ENCODE measurements around the gene PNPLA6. TPM values are rescaled to one million over a fixed set of nuclear protein-coding genes. Genes with fewer than 3 reads are reported as not detected.

The PNPLA6 gene
- total RNA-seq, 2 experiments from 2014 or later: 62.0 to 70.9 TPM

DNA sequence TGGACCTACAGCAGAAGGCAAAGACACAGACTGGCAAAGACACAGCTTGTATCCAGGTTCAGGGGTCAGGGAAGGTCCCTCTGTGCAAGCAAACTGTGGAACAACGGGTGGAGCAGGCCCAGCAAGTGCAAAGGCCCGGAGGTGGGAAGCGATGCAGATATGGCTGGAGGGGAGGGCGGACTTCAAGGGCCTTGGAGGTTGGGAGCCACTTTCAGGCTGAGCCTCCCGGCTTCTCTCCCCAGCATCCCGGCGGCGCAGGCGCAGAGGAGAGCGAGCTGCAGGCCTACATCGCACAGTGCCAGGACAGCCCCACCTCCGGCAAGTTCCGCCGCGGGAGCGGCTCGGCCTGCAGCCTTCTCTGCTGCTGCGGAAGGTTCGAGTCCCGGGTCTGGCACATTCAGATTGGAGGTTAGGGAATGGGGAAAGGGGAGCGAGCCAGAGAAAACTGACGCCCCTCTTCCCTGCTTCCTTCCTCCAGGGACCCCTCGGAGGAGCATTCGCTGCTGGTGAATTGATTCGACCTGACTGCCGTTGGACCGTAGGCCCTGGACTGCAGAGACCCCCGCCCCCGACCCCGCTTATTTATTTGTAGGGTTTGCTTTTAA lies 2.1 kb upstream of the PNPLA6 start:
- POLR2A ChIA-PET: interaction anchor here (2.6 kb wide), 1 partner anchor 11 kb away, joined by 18 read pairs; the partner anchor contains the start of gene MCOLN1
- H3K27ac Mint-ChIP-seq: peak overlapping the region; percentile 87
- CTCF ChIA-PET: interaction anchor here (0.8 kb wide), 1 partner anchor 11 kb away, joined by 3 read pairs; the partner anchor contains the start of gene MCOLN1

DNA sequence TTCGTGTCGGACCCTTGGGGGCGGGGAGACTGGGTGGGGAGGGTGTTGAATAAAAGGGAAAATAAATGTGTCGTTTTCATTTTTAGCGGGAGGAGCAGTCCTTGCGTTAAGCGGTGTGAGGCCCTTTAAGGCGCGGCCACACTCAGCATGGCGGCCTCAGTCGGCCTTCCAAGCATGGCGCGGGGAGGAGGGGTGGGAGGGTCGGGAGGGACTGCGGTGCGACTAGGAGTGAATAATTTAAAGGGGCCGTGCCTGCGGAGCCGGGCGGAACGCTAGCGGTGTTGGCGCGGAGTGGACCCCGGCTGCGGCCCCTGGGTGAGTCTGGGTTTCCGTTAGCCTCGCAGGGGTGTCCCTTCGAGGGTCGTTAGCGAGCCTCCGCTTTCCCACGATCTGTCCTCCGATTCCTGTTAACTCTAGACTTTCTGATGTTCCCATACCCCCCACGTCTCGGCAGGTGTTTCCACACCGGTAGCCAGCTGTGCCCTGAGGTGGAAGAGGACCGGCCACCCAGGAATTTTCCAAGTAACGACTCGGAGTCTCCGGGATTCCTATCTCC lies 1.5 kb upstream of the PNPLA6 start:
- Mint-ChIP-seq H3K4me1 (ENCODE audit: low read depth) (peaks cover 29% of the 10 kb centered on the region), H3K27ac (peak overlapping the region; percentile 87), H3K4me3 (peak overlapping the region; percentile 98), H3K36me3 (ENCODE audit: low read depth) (peaks cover 27% of the 10 kb centered on the region), H3K27me3 (no peaks in the 10 kb centered on the region), H3K9me3 (no peaks in the 10 kb centered on the region)
- H3K4me1 ChIP-seq (ENCODE audit: insufficient read depth, low read length): peaks cover 40% of the 10 kb centered on the region
- H3K27ac ChIP-seq (ENCODE audit: low read depth in 1 of 2, low read length in 2 of 2): peak overlapping the region; percentile 67 to 79
- no peaks in the 10 kb centered on the region for H3K27me3 ChIP-seq (ENCODE audit: control insufficient read depth in 1 of 2, insufficient read depth in 2 of 2, low read length in 2 of 2)
- peak overlapping the region; percentile 93 for H3K4me3 ChIP-seq (ENCODE audit: low read length)
- DNase-seq (peak; percentile 73 to 92 (median 82)), ATAC-seq (ENCODE audit: poor library complexity) (peak; percentile 59)
- POLR2A ChIA-PET: interaction anchor here (0.6 to 3.2 kb wide), 4 partner anchors 11 to 373 kb away, joined by 3 to 50 read pairs (median 4); partner anchors contain the start of genes MAP2K7 and MCOLN1
- CTCF ChIA-PET: interaction anchor here (1.1 to 2.1 kb wide), 3 partner anchors 11 to 396 kb away, joined by 3 to 10 read pairs (median 5); partner anchors contain the start of gene MCOLN1
- intact Hi-C loops (cut with DNase I, micrococcal nuclease): loop anchor here (1.0 to 10.0 kb wide), 7 partner anchors 12 to 1171 kb away; partner anchors contain the start of genes MCOLN1 (in 2 of the 2), GPR108 (in 1 of the 2), MAP2K7 (in 1 of the 2) and PEX11G (in 1 of the 2)
- no peak for TF ChIP-seq CTCF (IDR thresholded peaks at IDR 0.05)
- peaks cover 4% of the 10 kb centered on the region for H3K36me3 ChIP-seq (ENCODE audit: insufficient read depth, low read length)
- no peaks in the 10 kb centered on the region for H3K9me3 ChIP-seq (ENCODE audit: control insufficient read depth in 1 of 2, insufficient read depth in 1 of 2, low read length in 2 of 2)

More for the DNA sequence above, 2.1 kb upstream of the PNPLA6 start:
- Histone ChIP-seq H3K4me3 (ENCODE audit: low read length) (peak overlapping the region; percentile 93), H3K36me3 (ENCODE audit: insufficient read depth, low read length) (no peaks in the 10 kb centered on the region), H3K4me1 (ENCODE audit: insufficient read depth, low read length) (peaks cover 40% of the 10 kb centered on the region), H3K27ac (ENCODE audit: low read depth in 1 of 2, low read length in 2 of 2) (no peak overlapping the region), H3K27me3 (ENCODE audit: control insufficient read depth in 1 of 2, insufficient read depth in 2 of 2, low read length in 2 of 2) (no peaks in the 10 kb centered on the region), H3K9me3 (ENCODE audit: control insufficient read depth in 1 of 2, insufficient read depth in 1 of 2, low read length in 2 of 2) (no peaks in the 10 kb centered on the region)
- DNase-seq: peak in 1 of 14 experiments; percentile 42
- no peaks in the 10 kb centered on the region for H3K27me3 Mint-ChIP-seq
- peaks cover 29% of the 10 kb centered on the region for H3K4me1 Mint-ChIP-seq (ENCODE audit: low read depth)
- TF ChIP-seq CTCF (IDR thresholded peaks at IDR 0.05): no peak
- no peaks in the 10 kb centered on the region for H3K9me3 Mint-ChIP-seq
- intact Hi-C loops (cut with DNase I, micrococcal nuclease): loop anchor here in 1 of 2 experiments (2.0 to 10.0 kb wide), 3 partner anchors 339 to 796 kb away; partner anchors contain the start of genes GPR108, MAP2K7 and TRIP10
- no peak for ATAC-seq (ENCODE audit: poor library complexity)
- peak overlapping the region; percentile 98 for H3K4me3 Mint-ChIP-seq
- peaks cover 21% of the 10 kb centered on the region for H3K36me3 Mint-ChIP-seq (ENCODE audit: low read depth)

DNA sequence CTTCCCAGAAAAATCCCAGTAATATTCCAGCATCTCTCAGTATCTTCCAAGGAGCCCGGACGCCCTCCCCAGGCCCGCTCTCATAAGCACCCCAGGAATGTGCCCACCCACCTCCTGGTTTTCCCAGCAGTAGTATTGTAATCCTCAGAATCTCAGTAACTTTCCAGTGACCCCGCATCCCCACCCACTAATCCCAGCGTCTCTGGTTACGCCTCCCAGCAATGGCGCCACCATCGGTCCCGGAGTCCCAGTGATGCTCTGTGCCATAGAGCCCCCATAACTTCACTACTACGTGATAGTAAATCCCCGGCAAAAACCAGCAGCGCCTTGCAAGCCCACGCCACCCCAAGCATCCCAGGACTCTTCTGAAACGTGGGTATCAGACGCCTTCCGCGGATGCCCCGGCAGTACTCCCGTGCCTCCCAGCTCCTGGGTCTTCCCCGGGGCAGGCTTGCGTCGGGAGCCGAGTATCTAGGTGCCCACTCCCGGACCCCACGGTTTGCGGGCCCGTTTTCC lies 928 bp upstream of the PNPLA6 start:
- Mint-ChIP-seq H3K4me3 (peak overlapping the region; percentile 98), H3K27me3 (no peaks in the 10 kb centered on the region), H3K36me3 (ENCODE audit: low read depth) (peaks cover 27% of the 10 kb centered on the region), H3K4me1 (ENCODE audit: low read depth) (peaks cover 29% of the 10 kb centered on the region), H3K9me3 (no peaks in the 10 kb centered on the region), H3K27ac (peak overlapping the region; percentile 87)
- H3K27ac ChIP-seq (ENCODE audit: low read depth in 1 of 2, low read length in 2 of 2): peak overlapping the region; percentile 67 to 79
- H3K27me3 ChIP-seq (ENCODE audit: control insufficient read depth in 1 of 2, insufficient read depth in 2 of 2, low read length in 2 of 2): no peaks in the 10 kb centered on the region
- TF ChIP-seq CTCF (IDR thresholded peaks at IDR 0.05): no peak
- no peaks in the 10 kb centered on the region for H3K9me3 ChIP-seq (ENCODE audit: control insufficient read depth in 1 of 2, insufficient read depth in 1 of 2, low read length in 2 of 2)
- peaks cover 40% of the 10 kb centered on the region for H3K4me1 ChIP-seq (ENCODE audit: insufficient read depth, low read length)
- intact Hi-C loops (cut with DNase I, micrococcal nuclease): loop anchor here (1.0 to 10.0 kb wide), 7 partner anchors 12 to 1172 kb away; partner anchors contain the start of genes MCOLN1 (in 2 of the 2), GPR108 (in 1 of the 2), MAP2K7 (in 1 of the 2) and PET100 (in 1 of the 2)
- peak in 3 of 14 experiments; percentile 38 to 60 (median 54) for DNase-seq
- ChIA-PET POLR2A (interaction anchor here (0.6 to 3.2 kb wide), 4 partner anchors 12 to 374 kb away, joined by 3 to 50 read pairs (median 4); partner anchors contain the start of genes MAP2K7 and MCOLN1), CTCF (interaction anchor here (1.1 to 2.1 kb wide), 3 partner anchors 12 to 395 kb away, joined by 3 to 10 read pairs (median 5); partner anchors contain the start of gene MCOLN1)
- H3K4me3 ChIP-seq (ENCODE audit: low read length): peak overlapping the region; percentile 93
- peaks cover 4% of the 10 kb centered on the region for H3K36me3 ChIP-seq (ENCODE audit: insufficient read depth, low read length)
- peak; percentile 7 for ATAC-seq (ENCODE audit: poor library complexity)
